ENCODE data around the gene KASH5.

KASH5 gene

DNA sequence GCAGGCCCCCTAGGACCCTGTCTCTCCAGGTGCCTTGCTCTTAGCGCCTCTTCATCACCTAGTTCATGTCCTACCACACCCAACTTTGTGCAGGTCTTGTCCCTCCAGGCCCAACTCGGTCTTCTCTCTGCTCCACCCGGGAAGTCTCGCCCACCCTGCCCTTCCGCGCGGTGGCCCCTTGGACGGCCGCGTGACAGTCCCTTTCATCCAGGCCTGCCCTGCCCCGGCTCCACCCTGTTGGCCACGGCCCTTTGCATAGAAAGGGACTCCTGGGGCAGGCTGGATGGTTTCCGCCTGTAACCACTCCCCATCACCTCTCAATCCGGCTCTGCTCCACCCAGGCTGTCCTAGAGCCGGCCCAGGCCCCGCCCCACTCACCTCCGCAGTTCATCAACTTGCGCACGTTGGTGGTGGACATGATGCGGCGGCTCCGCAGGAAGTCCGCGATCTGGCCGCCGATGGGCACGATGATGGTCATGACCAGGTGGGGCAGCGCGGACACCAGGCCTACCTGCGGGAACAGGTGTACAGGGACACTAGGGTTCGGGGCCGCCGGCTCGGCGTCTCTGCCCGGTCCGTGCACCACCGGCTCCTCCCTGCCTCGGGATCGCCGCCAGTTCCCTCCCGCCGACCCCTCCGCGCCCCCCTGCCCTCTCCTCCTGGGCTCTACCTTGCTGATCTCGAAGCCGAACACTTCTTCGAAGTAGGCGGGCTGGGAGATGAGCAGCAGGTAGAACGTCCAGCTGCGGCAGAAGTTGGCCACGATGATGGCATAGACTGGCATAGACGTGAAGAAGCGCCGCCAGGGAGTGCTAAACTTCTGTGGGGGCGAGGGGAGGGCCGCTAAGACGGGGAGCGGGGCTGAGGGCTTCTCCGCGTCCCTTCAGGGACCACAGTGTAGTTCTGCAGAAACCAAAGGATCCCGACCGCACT is 44.4 kb downstream of the KASH5 start:
- no peaks in the 10 kb centered on the region; the same call in 1 of the 2 replicates for H3F3A ChIP-seq (ENCODE audit: insufficient read depth, low read length)
- H3K4me2 ChIP-seq (ENCODE audit: low read length) = no peak overlapping the region
- no peak overlapping the region for H2AFZ ChIP-seq (ENCODE audit: low read length)
- H3K36me3 ChIP-seq (ENCODE audit: insufficient read depth, low read length) = no peaks in the 10 kb centered on the region
- peaks cover 15% of the 10 kb centered on the region for H3K4me1 ChIP-seq (ENCODE audit: insufficient read depth, low read length, severe bottlenecking)
- TF ChIP-seq, protein P1, sequence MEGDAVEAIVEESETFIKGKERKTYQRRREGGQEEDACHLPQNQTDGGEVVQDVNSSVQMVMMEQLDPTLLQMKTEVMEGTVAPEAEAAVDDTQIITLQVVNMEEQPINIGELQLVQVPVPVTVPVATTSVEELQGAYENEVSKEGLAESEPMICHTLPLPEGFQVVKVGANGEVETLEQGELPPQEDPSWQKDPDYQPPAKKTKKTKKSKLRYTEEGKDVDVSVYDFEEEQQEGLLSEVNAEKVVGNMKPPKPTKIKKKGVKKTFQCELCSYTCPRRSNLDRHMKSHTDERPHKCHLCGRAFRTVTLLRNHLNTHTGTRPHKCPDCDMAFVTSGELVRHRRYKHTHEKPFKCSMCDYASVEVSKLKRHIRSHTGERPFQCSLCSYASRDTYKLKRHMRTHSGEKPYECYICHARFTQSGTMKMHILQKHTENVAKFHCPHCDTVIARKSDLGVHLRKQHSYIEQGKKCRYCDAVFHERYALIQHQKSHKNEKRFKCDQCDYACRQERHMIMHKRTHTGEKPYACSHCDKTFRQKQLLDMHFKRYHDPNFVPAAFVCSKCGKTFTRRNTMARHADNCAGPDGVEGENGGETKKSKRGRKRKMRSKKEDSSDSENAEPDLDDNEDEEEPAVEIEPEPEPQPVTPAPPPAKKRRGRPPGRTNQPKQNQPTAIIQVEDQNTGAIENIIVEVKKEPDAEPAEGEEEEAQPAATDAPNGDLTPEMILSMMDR (IDR thresholded peaks at IDR 0.05; ENCODE audit: low read length) = no peak
- no peak for TF ChIP-seq EZH2 (IDR thresholded peaks at IDR 0.05; ENCODE audit: borderline replicate concordance, low read length)
- H3K9ac ChIP-seq (ENCODE audit: low read length) = no peak overlapping the region
- no peaks in the 10 kb centered on the region for H3K9me3 ChIP-seq (ENCODE audit: low read length)
- no peaks in the 10 kb centered on the region for H3K79me2 ChIP-seq (ENCODE audit: insufficient read depth, low read length)
- H4K20me1 ChIP-seq (ENCODE audit: insufficient read depth, low read length) = no peaks in the 10 kb centered on the region
- H3K9me2 ChIP-seq (ENCODE audit: low read depth, low read length) = no peaks in the 10 kb centered on the region
- 0 out of 2 replicates have a peak, but pooled peaks cover 6% of the 10 kb centered on the region for H3K27me3 ChIP-seq (ENCODE audit: insufficient read depth, low read length)
- no peak overlapping the region for H3K4me3 ChIP-seq (ENCODE audit: low read depth, low read length, poor library complexity, severe bottlenecking)
- H3K27ac ChIP-seq (ENCODE audit: low read depth, low read length, poor library complexity, severe bottlenecking) = no peak overlapping the region

DNA sequence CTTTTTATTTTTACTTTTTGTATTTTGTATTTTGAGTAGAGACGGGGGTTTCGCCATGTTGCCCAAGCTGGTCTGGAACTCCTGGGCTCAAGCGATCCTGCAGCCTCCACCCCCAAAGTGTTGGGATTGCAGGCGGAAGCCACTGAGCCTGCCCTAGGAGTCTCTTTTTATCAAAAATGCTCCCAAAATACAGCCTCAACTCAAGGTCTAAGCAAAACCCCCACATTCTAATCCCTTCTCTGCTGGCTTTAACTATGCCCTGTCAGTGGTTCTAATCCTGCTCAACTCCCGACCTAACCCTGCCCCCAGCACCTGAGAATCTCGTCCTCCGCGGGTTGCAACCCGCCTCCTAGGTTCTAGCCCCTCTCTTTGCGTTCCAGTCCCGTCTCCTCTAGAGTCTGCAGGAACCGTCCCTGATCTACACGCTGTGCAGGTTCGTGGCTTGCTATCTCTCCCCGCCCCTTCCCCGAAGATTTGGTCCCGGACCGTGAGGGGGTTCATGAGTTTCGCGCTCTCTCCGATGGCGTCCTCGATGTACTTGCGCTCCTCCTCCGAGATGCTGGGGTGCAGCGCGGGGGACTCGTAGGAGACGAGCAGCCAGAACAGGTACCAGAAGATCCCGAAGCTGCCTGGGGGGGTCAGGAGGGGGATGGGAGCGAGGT is 45.3 kb downstream of the KASH5 start:
- no peaks in the 10 kb centered on the region for H3K9me2 ChIP-seq (ENCODE audit: low read depth, low read length)
- H3K79me2 ChIP-seq (ENCODE audit: insufficient read depth, low read length) = no peaks in the 10 kb centered on the region
- no peak overlapping the region for H2AFZ ChIP-seq (ENCODE audit: low read length)
- no peaks in the 10 kb centered on the region; the same call in 1 of the 2 replicates for H3F3A ChIP-seq (ENCODE audit: insufficient read depth, low read length)
- H3K4me1 ChIP-seq (ENCODE audit: insufficient read depth, low read length, severe bottlenecking) = peaks cover 6% of the 10 kb centered on the region
- H3K9me3 ChIP-seq (ENCODE audit: low read length) = no peaks in the 10 kb centered on the region
- TF ChIP-seq EZH2 (IDR thresholded peaks at IDR 0.05; ENCODE audit: borderline replicate concordance, low read length) = no peak
- TF ChIP-seq, protein P1 (IDR thresholded peaks at IDR 0.05; ENCODE audit: low read length) = no peak
- no peaks in the 10 kb centered on the region for H3K36me3 ChIP-seq (ENCODE audit: insufficient read depth, low read length)
- H3K4me3 ChIP-seq (ENCODE audit: low read depth, low read length, poor library complexity, severe bottlenecking) = no peak overlapping the region
- H3K27ac ChIP-seq (ENCODE audit: low read depth, low read length, poor library complexity, severe bottlenecking) = no peak overlapping the region
- H3K27me3 ChIP-seq (ENCODE audit: insufficient read depth, low read length) = 0 out of 2 replicates have a peak, but pooled peaks cover 2% of the 10 kb centered on the region
- H3K9ac ChIP-seq (ENCODE audit: low read length) = no peak overlapping the region
- no peak overlapping the region for H3K4me2 ChIP-seq (ENCODE audit: low read length)
- no peaks in the 10 kb centered on the region for H4K20me1 ChIP-seq (ENCODE audit: insufficient read depth, low read length)

DNA sequence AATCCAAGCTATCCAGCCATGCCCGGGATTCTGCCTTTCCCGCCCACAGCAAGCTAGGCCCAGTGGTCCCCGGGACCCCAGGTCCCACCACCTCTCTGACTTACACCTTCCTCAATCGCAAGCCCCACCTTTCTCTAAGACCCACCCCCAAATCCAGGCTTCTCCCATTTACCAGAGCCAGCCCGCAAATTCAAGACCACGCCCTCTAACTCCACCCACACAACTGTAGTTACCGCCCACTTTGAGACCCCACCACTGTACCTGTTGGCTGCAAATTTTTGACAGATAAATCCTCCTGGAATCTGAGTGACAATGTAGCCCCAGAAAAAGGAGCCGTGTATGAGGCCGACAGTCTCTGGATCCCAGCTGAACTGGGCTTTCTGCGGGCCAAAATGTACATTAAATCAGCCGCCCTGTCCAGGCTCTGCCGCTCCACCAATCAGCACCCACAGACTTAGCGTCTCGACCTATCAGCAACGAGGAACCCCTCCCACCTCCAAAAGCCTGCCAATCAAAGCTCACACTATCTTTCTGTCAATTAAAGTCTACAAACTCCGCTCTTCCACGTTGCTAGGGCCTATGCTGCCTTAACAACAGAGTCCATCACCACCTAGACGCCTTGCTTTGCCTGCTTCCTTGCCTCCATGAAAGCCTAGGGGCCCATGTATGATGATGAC is 47.0 kb downstream of the KASH5 start:
- Histone ChIP-seq H3K9me3 (ENCODE audit: low read length) (no peaks in the 10 kb centered on the region), H3F3A (ENCODE audit: insufficient read depth, low read length) (no peaks in the 10 kb centered on the region), H3K79me2 (ENCODE audit: insufficient read depth, low read length) (no peaks in the 10 kb centered on the region), H3K9ac (ENCODE audit: low read length) (no peak overlapping the region), H2AFZ (ENCODE audit: low read length) (no peak overlapping the region), H3K4me2 (ENCODE audit: low read length) (no peak overlapping the region), H3K4me3 (ENCODE audit: low read depth, low read length, poor library complexity, severe bottlenecking) (no peak overlapping the region), H3K36me3 (ENCODE audit: insufficient read depth, low read length) (no peaks in the 10 kb centered on the region), H3K27me3 (ENCODE audit: insufficient read depth, low read length) (0 out of 2 replicates have a peak, but pooled peaks cover 8% of the 10 kb centered on the region), H4K20me1 (ENCODE audit: insufficient read depth, low read length) (no peaks in the 10 kb centered on the region), H3K27ac (ENCODE audit: low read depth, low read length, poor library complexity, severe bottlenecking) (no peak overlapping the region), H3K9me2 (ENCODE audit: low read depth, low read length) (no peaks in the 10 kb centered on the region), H3K4me1 (ENCODE audit: insufficient read depth, low read length, severe bottlenecking) (peaks cover 6% of the 10 kb centered on the region)
- TF ChIP-seq EZH2 (IDR thresholded peaks at IDR 0.05; ENCODE audit: borderline replicate concordance, low read length) = no peak
- TF ChIP-seq, protein P1 (IDR thresholded peaks at IDR 0.05; ENCODE audit: low read length) = no peak
